Neuron (in vitro differentiated cells): Measurements from ENCODE around the gene CYB5D1.

Experiments
- H2AFZ ChIP-seq: one replicate; pipeline ENCODE4 v1.6.1; 2013; ENCODE audit warnings: low read depth, mild to moderate bottlenecking, inconsistent platforms, low read length, moderate library complexity
- H3K27me3 ChIP-seq: one replicate; pipeline ENCODE4 v1.6.1; 2013; ENCODE audit warnings: low read length; ENCODE audit not compliant: insufficient read depth
- H3K36me3 ChIP-seq: one replicate; pipeline ENCODE4 v1.6.1; 2013; ENCODE audit warnings: low read length; ENCODE audit not compliant: insufficient read depth
- H3K4me1 ChIP-seq: one replicate; pipeline ENCODE4 v1.6.1; 2013; ENCODE audit warnings: low read length; ENCODE audit not compliant: insufficient read depth
- H3K4me3 ChIP-seq: 2 replicates; pipeline ENCODE4 v1.5.1; 2013; ENCODE audit warnings: mild to moderate bottlenecking, low read length, moderate library complexity
- H3K9me3 ChIP-seq: one replicate; pipeline ENCODE4 v1.6.1; 2013; ENCODE audit warnings: low read length

Gene CYB5D1

GRCh38 chr17:7851438-7852261, 6.2 kb upstream of the CYB5D1 start:
- H3K9me3 ChIP-seq: no peaks in the 10 kb centered on the region
- no peak overlapping the region for H3K4me3 ChIP-seq
- H3K36me3 ChIP-seq: peaks cover 49% of the 10 kb centered on the region
- H3K27me3 ChIP-seq: no peaks in the 10 kb centered on the region
- peaks cover 24% of the 10 kb centered on the region for H3K4me1 ChIP-seq
- no peak overlapping the region for H2AFZ ChIP-seq

DNA sequence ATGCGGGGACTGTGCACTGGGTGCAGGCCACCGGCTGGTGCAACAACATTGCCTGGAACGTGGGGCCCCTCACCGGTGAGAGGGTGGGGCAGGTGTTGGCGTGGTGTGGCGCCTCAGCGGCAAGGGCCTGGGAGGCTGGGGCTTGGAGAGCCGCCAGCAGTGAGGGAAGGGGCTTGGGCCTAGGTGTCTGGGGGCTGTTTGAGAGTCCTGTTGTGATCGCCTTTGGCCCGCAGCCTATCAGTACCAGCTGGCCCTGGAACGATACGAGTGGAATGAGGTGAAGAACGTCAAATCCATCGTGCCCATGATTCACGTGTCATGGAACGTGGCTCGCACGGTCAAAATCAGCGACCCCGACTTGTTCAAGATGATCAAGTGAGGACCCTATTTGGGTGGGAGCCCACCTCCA, 5.5 kb upstream of the CYB5D1 start:
- no peaks in the 10 kb centered on the region for H3K9me3 ChIP-seq
- no peak overlapping the region for H2AFZ ChIP-seq
- H3K4me3 ChIP-seq: no peak overlapping the region
- H3K27me3 ChIP-seq: no peaks in the 10 kb centered on the region
- H3K4me1 ChIP-seq: peaks cover 26% of the 10 kb centered on the region
- peaks cover 45% of the 10 kb centered on the region for H3K36me3 ChIP-seq

- Histone ChIP-seq H3K4me3 (no peak overlapping the region), H3K36me3 (peaks cover 45% of the 10 kb centered on the region), H2AFZ (no peak overlapping the region), H3K4me1 (peaks cover 28% of the 10 kb centered on the region), H3K9me3 (no peaks in the 10 kb centered on the region), H3K27me3 (no peaks in the 10 kb centered on the region)
Observed at GRCh38 chr17:7852919-7853690, 4.7 kb upstream of the CYB5D1 start.

DNA sequence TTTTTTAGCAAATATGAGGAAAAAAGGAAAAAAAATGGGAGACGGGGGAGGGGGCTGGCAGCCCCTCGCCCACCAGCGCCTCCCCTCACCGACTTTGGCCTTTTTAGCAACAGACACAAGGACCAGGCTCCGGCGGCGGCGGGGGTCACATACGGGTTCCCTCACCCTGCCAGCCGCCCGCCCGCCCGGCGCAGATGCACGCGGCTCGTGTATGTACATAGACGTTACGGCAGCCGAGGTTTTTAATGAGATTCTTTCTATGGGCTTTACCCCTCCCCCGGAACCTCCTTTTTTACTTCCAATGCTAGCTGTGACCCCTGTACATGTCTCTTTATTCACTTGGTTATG, 4.1 kb upstream of the CYB5D1 start:
- no peaks in the 10 kb centered on the region for H3K9me3 ChIP-seq
- no peak overlapping the region for H3K4me3 ChIP-seq
- H3K27me3 ChIP-seq: no peaks in the 10 kb centered on the region
- H3K4me1 ChIP-seq: peaks cover 34% of the 10 kb centered on the region
- no peak overlapping the region for H2AFZ ChIP-seq
- H3K36me3 ChIP-seq: peaks cover 42% of the 10 kb centered on the region

GRCh38 chr17:7854078-7854777, 3.6 kb upstream of the CYB5D1 start:
- H3K4me1 ChIP-seq: peaks cover 39% of the 10 kb centered on the region
- no peaks in the 10 kb centered on the region for H3K9me3 ChIP-seq
- H3K36me3 ChIP-seq: peaks cover 39% of the 10 kb centered on the region
- no peak overlapping the region for H2AFZ ChIP-seq
- no peak overlapping the region for H3K4me3 ChIP-seq
- H3K27me3 ChIP-seq: no peaks in the 10 kb centered on the region

DNA sequence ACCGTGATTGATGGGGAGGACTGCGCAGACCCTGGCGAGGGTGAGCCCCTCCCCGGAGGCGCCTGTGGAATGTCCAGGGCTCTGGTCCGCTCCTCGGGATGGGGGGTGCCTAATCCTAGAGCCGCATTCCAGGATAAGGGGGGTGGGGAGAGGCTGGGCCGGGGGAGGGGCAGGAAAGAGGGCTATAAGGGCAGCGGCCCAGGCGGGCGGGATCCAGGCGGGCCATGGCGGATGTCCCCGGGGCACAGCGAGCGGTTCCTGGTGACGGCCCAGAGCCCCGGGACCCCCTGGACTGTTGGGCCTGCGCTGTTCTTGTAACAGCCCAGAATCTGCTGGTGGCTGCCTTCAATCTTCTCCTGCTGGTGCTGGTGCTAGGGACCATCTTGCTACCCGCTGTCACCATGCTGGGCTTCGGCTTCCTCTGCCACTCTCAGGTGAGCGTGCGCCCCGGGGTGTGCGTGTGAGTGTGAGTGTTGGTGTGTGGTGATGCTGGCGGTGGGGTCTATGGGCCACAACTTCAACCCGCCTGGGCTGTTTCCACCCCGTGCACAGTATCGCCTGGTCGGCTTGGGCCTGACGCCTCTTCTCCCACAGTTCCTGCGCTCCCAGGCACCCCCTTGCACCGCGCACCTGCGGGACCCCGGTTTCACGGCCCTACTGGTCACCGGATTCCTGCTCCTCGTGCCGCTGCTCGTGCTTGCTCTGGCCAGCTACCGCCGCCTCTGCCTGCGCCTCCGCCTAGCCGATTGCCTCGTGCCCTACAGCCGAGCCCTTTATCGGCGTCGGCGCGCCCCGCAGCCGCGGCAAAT, 2.7 kb upstream of the CYB5D1 start, which contains the start of gene TMEM88:
Gene TMEM88, plus strand, starts transcription at position 216 of the 809 bp plus-strand sequence. Its CDS starts 9 bp downstream, at position 225.
- H3K36me3 ChIP-seq: peaks cover 34% of the 10 kb centered on the region
- H3K4me1 ChIP-seq: peaks cover 39% of the 10 kb centered on the region
- no peak within 1 kb of the TSS for H2AFZ ChIP-seq
- no peaks in the 10 kb centered on the region for H3K9me3 ChIP-seq
- H3K27me3 ChIP-seq: no peaks in the 10 kb centered on the region
- peak within 1 kb of the TSS; percentile 58 for H3K4me3 ChIP-seq

- Histone ChIP-seq H3K27me3 (no peaks in the 10 kb centered on the region), H3K9me3 (no peaks in the 10 kb centered on the region), H3K36me3 (peaks cover 29% of the 10 kb centered on the region), H2AFZ (no peak overlapping the region), H3K4me3 (peak overlapping the region; percentile 58), H3K4me1 (peaks cover 39% of the 10 kb centered on the region)
Observed at GRCh38 chr17:7855660-7856010, 2.2 kb upstream of the CYB5D1 start.

GRCh38 chr17:7856011-7856810, 1.6 kb upstream of the CYB5D1 start:
- Histone ChIP-seq H3K9me3 (no peaks in the 10 kb centered on the region), H3K4me3 (peak overlapping the region; percentile 58), H3K36me3 (peaks cover 23% of the 10 kb centered on the region), H3K27me3 (no peaks in the 10 kb centered on the region), H3K4me1 (peaks cover 39% of the 10 kb centered on the region), H2AFZ (no peak overlapping the region)

DNA sequence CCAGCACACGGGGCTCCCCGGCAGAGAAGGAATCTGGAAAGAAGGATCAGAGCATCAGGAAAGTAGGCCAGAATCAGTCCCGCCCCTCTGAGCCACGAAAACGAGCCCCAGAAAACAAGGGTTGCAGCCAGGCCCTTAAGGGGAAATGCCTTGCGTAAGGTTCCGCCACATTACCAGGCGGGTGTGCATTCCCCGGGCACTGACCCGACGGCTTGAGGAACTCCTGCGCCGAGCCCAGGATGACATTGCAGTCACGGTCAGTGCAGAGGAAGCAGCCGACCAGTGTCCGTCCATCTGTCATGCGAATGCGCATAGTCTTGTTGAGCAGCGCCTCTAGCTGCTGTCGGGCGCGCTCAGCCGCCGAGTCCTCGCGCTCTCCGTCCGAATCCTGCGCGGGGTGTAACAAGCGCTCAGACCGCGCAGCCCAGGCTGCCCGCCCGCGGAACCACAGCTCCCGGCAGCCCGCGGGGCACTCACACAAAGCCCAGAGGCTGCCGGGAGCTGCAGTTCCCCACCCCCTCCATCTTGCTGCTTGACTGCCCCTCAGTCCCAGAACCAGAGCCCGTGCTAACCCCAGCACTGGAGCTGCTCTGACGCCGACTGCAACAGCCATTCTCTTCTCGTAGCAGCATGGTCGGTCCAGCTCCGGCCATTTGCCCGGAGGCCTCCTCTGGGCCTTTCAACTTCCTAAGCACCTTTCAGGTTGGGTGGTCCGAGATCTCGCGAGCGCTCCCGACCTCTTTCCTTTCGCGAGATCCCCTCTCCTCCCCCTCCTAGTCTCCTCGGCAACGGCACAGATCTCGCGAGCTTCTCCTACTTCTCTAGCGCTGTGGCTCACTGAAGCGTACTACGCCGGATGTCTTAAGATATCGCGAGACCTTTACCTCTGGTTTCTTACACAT, 741 bp upstream of the CYB5D1 start, which contains the start of gene NAA38:
Gene NAA38, minus strand, starts transcription at position 749 of the 902 bp plus-strand sequence. Its CDS starts 96 bp downstream, at position 653.
- H3K4me1 ChIP-seq: peaks cover 37% of the 10 kb centered on the region
- peaks cover 19% of the 10 kb centered on the region for H3K36me3 ChIP-seq
- no peaks in the 10 kb centered on the region for H3K9me3 ChIP-seq
- H2AFZ ChIP-seq: no peak within 1 kb of the TSS
- H3K27me3 ChIP-seq: no peaks in the 10 kb centered on the region
- peak within 1 kb of the TSS; percentile 58 for H3K4me3 ChIP-seq

GRCh38 chr17:7858522-7858810, 663 bp downstream of the CYB5D1 start:
- Histone ChIP-seq H3K27me3 (no peaks in the 10 kb centered on the region), H3K4me3 (peak overlapping the region; percentile 58), H2AFZ (no peak overlapping the region), H3K9me3 (no peaks in the 10 kb centered on the region), H3K36me3 (peaks cover 9% of the 10 kb centered on the region), H3K4me1 (peaks cover 37% of the 10 kb centered on the region)

- Histone ChIP-seq H2AFZ (no peak overlapping the region), H3K9me3 (no peaks in the 10 kb centered on the region), H3K27me3 (no peaks in the 10 kb centered on the region), H3K36me3 (peaks cover 12% of the 10 kb centered on the region), H3K4me3 (peak overlapping the region; percentile 58), H3K4me1 (peaks cover 37% of the 10 kb centered on the region)
Observed at GRCh38 chr17:7859028-7859427, 1.2 kb downstream of the CYB5D1 start.
